Calu3 (cell line): ENCODE measurements around the gene MORN5. TPM values are rescaled to one million over a fixed set of nuclear protein-coding genes. Genes with fewer than 3 reads are reported as not detected.

Experiments used
- BruUV-seq: library from RNA; stranded (reverse); fragments of 400-500 nt; replicated peaks from 2 replicates; lab custom pipeline; 2021; lab: Mats Ljungman, UMichigan
- CTCF ChIA-PET: fragments of 300-600 bp; sonication (Branson Sonifier 250); formaldehyde crosslinking; loops from one replicate; lab custom pipeline; 2022; ENCODE audit warnings: antibody characterized with exemption; lab: Charles Lee
- DNase-seq: peaks from one replicate; pipeline ENCODE4 v3.0.0; 2022
- H3K27ac Mint-ChIP-seq: one replicate; pipeline ENCODE4 v1.8.0; 2022; ENCODE audit warnings: mixed read lengths; ENCODE audit not compliant: unreplicated experiment
- H3K27me3 Mint-ChIP-seq: one replicate; pipeline ENCODE4 v1.8.0; 2022; ENCODE audit warnings: mixed read lengths; ENCODE audit not compliant: unreplicated experiment
- H3K36me3 Mint-ChIP-seq: one replicate; pipeline ENCODE4 v1.8.0; 2022; ENCODE audit warnings: mild to moderate bottlenecking, moderate library complexity, mixed read lengths; ENCODE audit not compliant: insufficient read depth, unreplicated experiment
- H3K4me1 Mint-ChIP-seq: one replicate; pipeline ENCODE4 v1.8.0; 2022; ENCODE audit warnings: mild to moderate bottlenecking, low read depth, mixed read lengths; ENCODE audit not compliant: unreplicated experiment
- H3K4me3 Mint-ChIP-seq: one replicate; pipeline ENCODE4 v1.8.0; 2022; ENCODE audit warnings: mild to moderate bottlenecking, low read depth, moderate library complexity, mixed read lengths; ENCODE audit not compliant: unreplicated experiment
- H3K9me3 Mint-ChIP-seq: one replicate; pipeline ENCODE4 v1.8.0; 2022; ENCODE audit warnings: low read depth, mixed read lengths; ENCODE audit not compliant: unreplicated experiment
- CTCF ChIP-seq: fragments of 200-600 bp; IDR thresholded peaks from one replicate; pipeline ENCODE4 v1.8.0; 2022; ENCODE audit warnings: antibody characterized with exemption; ENCODE audit not compliant: unreplicated experiment
- intact Hi-C: fragments of 100-400 bp; cut with micrococcal nuclease; formaldehyde crosslinking; loops from one replicate; pipeline ENCODE4 v1.10.0; 2022; ENCODE audit not compliant: unreplicated experiment
- total RNA-seq: library from RNA; stranded (reverse); gene quantifications from 2 replicates; pipeline ENCODE4 v1.2.3, GENCODE V29; 2022

MORN5 gene
- total RNA-seq, 1 experiment from 2014 or later, result not detected

GRCh38 chr9:122118343-122119165 lies 41.2 kb upstream of the MORN5 start:
- intact Hi-C loops, result no loop called here
- Mint-ChIP-seq H3K27me3 (peaks cover 33% of the 10 kb centered on the region), H3K9me3 (no peaks in the 10 kb centered on the region), H3K4me3 (no peak overlapping the region), H3K27ac (no peak overlapping the region), H3K36me3 (no peaks in the 10 kb centered on the region), H3K4me1 (no peaks in the 10 kb centered on the region)
- no TSS peak for BruUV-seq
- TF ChIP-seq CTCF, result no peak
- CTCF ChIA-PET, result interaction anchor here (0.7 kb wide), 1 partner anchor 16 kb away, joined by 4 read pairs; no protein-coding TSS in a partner anchor
- no peak for DNase-seq

GRCh38 chr9:122119166-122119521 lies 40.6 kb upstream of the MORN5 start:
- no peak for DNase-seq
- intact Hi-C loops, result no loop called here
- no peak for TF ChIP-seq CTCF
- Mint-ChIP-seq H3K4me3 (no peak overlapping the region), H3K9me3 (no peaks in the 10 kb centered on the region), H3K27me3 (peaks cover 33% of the 10 kb centered on the region), H3K4me1 (no peaks in the 10 kb centered on the region), H3K36me3 (no peaks in the 10 kb centered on the region), H3K27ac (no peak overlapping the region)
- CTCF ChIA-PET, result interaction anchor here (0.7 kb wide), 1 partner anchor 16 kb away, joined by 4 read pairs; no protein-coding TSS in a partner anchor
- no TSS peak for BruUV-seq

GRCh38 chr9:122119721-122120120 lies 40.0 kb upstream of the MORN5 start:
- Mint-ChIP-seq H3K36me3 (no peaks in the 10 kb centered on the region), H3K27ac (no peak overlapping the region), H3K4me1 (no peaks in the 10 kb centered on the region), H3K27me3 (peaks cover 33% of the 10 kb centered on the region), H3K9me3 (no peaks in the 10 kb centered on the region), H3K4me3 (no peak overlapping the region)
- no TSS peak for BruUV-seq
- DNase-seq, result no peak
- CTCF ChIA-PET, result interaction anchor here (0.7 kb wide), 1 partner anchor 17 kb away, joined by 4 read pairs; no protein-coding TSS in a partner anchor
- no peak for TF ChIP-seq CTCF
- intact Hi-C loops, result no loop called here

GRCh38 chr9:122120316-122121071 lies 39.2 kb upstream of the MORN5 start:
- CTCF ChIA-PET, result interaction anchor here (6.0 kb wide), 1 partner anchor 21 kb away, joined by 44 read pairs; no protein-coding TSS in a partner anchor
- H3K4me1 Mint-ChIP-seq, result peaks cover 7% of the 10 kb centered on the region
- H3K9me3 Mint-ChIP-seq, result no peaks in the 10 kb centered on the region
- DNase-seq, result no peak
- H3K27me3 Mint-ChIP-seq, result peaks cover 33% of the 10 kb centered on the region
- intact Hi-C loops, result no loop called here
- no TSS peak for BruUV-seq
- H3K4me3 Mint-ChIP-seq, result no peak overlapping the region
- no peak for TF ChIP-seq CTCF
- H3K36me3 Mint-ChIP-seq, result no peaks in the 10 kb centered on the region
- no peak overlapping the region for H3K27ac Mint-ChIP-seq
